ENCODE measurements around the gene IRAK3.
A peak's percentile ranks its signal among the peaks of the same experiment; 100 is the strongest.
"Not testable (repeated sequence)": the region's sequence is repeated elsewhere in the genome, so short reads cannot be mapped to it uniquely, and the experiment has no call there.

Gene IRAK3

GRCh38 chr12:66170606-66171005 lies 18.4 kb upstream of the IRAK3 start:
- no peak for DNase-seq

GRCh38 chr12:66174391-66175325 lies 14.4 kb upstream of the IRAK3 start:
- not testable (repeated sequence) for DNase-seq

GRCh38 chr12:66176105-66176900 lies 12.7 kb upstream of the IRAK3 start:
- no peak for DNase-seq

- no peak for DNase-seq
Measured at GRCh38 chr12:66182956-66183355, 6.1 kb upstream of the IRAK3 start.

GRCh38 chr12:66184822-66185221 lies 4.2 kb upstream of the IRAK3 start:
- not testable (repeated sequence) for DNase-seq

GRCh38 chr12:66187036-66187435 lies 2.0 kb upstream of the IRAK3 start:
- DNase-seq: no peak

- DNase-seq: no peak
Measured at GRCh38 chr12:66187821-66188220, 1.2 kb upstream of the IRAK3 start.

GRCh38 chr12:66189486-66189843 lies 451 bp downstream of the IRAK3 start:
- peak; percentile 88 for DNase-seq

- DNase-seq: no peak
Measured at GRCh38 chr12:66189889-66190288, 875 bp downstream of the IRAK3 start.

GRCh38 chr12:66190519-66191370 lies 1.7 kb downstream of the IRAK3 start:
- peak; percentile 38 for DNase-seq

- no peak for DNase-seq
Measured at GRCh38 chr12:66191547-66192126, 2.6 kb downstream of the IRAK3 start.

- no peak for DNase-seq
Measured at GRCh38 chr12:66194122-66194521, 5.1 kb downstream of the IRAK3 start.

GRCh38 chr12:66195242-66195641 lies 6.2 kb downstream of the IRAK3 start:
- no peak for DNase-seq

- no peak for DNase-seq
Measured at GRCh38 chr12:66196806-66197205, 7.8 kb downstream of the IRAK3 start.

GRCh38 chr12:66197495-66197921 lies 8.5 kb downstream of the IRAK3 start:
- DNase-seq: no peak

- DNase-seq: no peak
Measured at GRCh38 chr12:66199141-66199540, 10.1 kb downstream of the IRAK3 start.

- no peak for DNase-seq
Measured at GRCh38 chr12:66199831-66200509, 11.0 kb downstream of the IRAK3 start.

GRCh38 chr12:66203820-66204219 lies 14.8 kb downstream of the IRAK3 start:
- no peak for DNase-seq

GRCh38 chr12:66206141-66206540 lies 17.1 kb downstream of the IRAK3 start:
- DNase-seq: peak; percentile 72

GRCh38 chr12:66210840-66211239 lies 21.8 kb downstream of the IRAK3 start:
- DNase-seq: peak; percentile 51

GRCh38 chr12:66211573-66211972 lies 22.6 kb downstream of the IRAK3 start:
- not testable (repeated sequence) for DNase-seq

GRCh38 chr12:66213011-66213410 lies 24.0 kb downstream of the IRAK3 start:
- not testable (repeated sequence) for DNase-seq

Measured in hematopoietic multipotent progenitor cell treated with erythropoietin and hydrocortisone succinate and interleukin-3 and kit ligand, for 8 days (in vitro differentiated cells).